Right renal cortex interstitium (tissue), 3 donors: ENCODE data around the gene PPIE. TPM values are rescaled to one million over a fixed set of nuclear protein-coding genes. Genes with fewer than 3 reads are reported as not detected.
"Not testable (repeated sequence)": the region's sequence is repeated elsewhere in the genome, so short reads cannot be mapped to it uniquely, and the experiment has no call there.

ENCODE experiments used
- DNase-seq, 3 donors: peaks; one replicate each; pipeline ENCODE4 v3.0.0-alpha.2; 2013; ENCODE audit warnings: low read depth in 3 of 3, low spot score in 2 of 3
- polyA plus RNA-seq, 3 donors: library from polyadenylated mRNA; unstranded; fragments of 120-200 nt; gene quantifications; one replicate each; pipeline ENCODE4 v1.2.1, GENCODE V29; 2013; ENCODE audit not compliant: insufficient read length in 3 of 3

PPIE gene
- polyA plus RNA-seq, 3 donors: 72.1 to 75.1 (median 72.5) TPM

- DNase-seq: no peak
These were observed 18.8 kb downstream of the PPIE start for GRCh38 chr1:39757501-39757900.

- no peak for DNase-seq
These were observed 20.1 kb downstream of the PPIE start for GRCh38 chr1:39758556-39759435.

GRCh38 chr1:39759436-39759726 lies 20.7 kb downstream of the PPIE start:
- DNase-seq: no peak

GRCh38 chr1:39760074-39761008 lies 21.7 kb downstream of the PPIE start:
- no peak for DNase-seq

GRCh38 chr1:39761016-39761415 lies 22.3 kb downstream of the PPIE start:
- no peak for DNase-seq

GRCh38 chr1:39761557-39762260 lies 23.0 kb downstream of the PPIE start:
- DNase-seq: no peak

GRCh38 chr1:39762550-39763540 lies 24.2 kb downstream of the PPIE start:
- DNase-seq: no peak

GRCh38 chr1:39763619-39764374 lies 25.1 kb downstream of the PPIE start:
- DNase-seq: not testable (repeated sequence)

GRCh38 chr1:39764512-39764911 lies 25.8 kb downstream of the PPIE start:
- DNase-seq: not testable (repeated sequence)

GRCh38 chr1:39766466-39766865 lies 27.8 kb downstream of the PPIE start:
- DNase-seq: not testable (repeated sequence)

GRCh38 chr1:39769502-39769901 lies 30.8 kb downstream of the PPIE start:
- DNase-seq: not testable (repeated sequence)

GRCh38 chr1:39770100-39771021 lies 31.7 kb downstream of the PPIE start:
- not testable (repeated sequence) for DNase-seq

GRCh38 chr1:39771022-39771532 lies 32.4 kb downstream of the PPIE start, which contains the start of gene OXCT2:
Gene OXCT2, minus strand, starts transcription at chr1:39771348. Its CDS starts 93 bp downstream, at chr1:39771255.
- DNase-seq: not testable (repeated sequence)

GRCh38 chr1:39773369-39773979 lies 34.8 kb downstream of the PPIE start:
- not testable (repeated sequence) for DNase-seq

GRCh38 chr1:39775141-39775540 lies 36.5 kb downstream of the PPIE start:
- not testable (repeated sequence) for DNase-seq

- DNase-seq: not testable (repeated sequence)
These were observed 37.2 kb downstream of the PPIE start for GRCh38 chr1:39775676-39776399.

- DNase-seq: no peak
These were observed 37.7 kb downstream of the PPIE start for GRCh38 chr1:39776400-39776713.
